ENCODE measurements around the gene SLC20A1. TPM values are rescaled to one million over a fixed set of nuclear protein-coding genes. Genes with fewer than 3 reads are reported as not detected.

Gene SLC20A1
- total RNA-seq, 4 donors from 2014 or later = 33.1 to 299 (median 88.2) TPM

DNA sequence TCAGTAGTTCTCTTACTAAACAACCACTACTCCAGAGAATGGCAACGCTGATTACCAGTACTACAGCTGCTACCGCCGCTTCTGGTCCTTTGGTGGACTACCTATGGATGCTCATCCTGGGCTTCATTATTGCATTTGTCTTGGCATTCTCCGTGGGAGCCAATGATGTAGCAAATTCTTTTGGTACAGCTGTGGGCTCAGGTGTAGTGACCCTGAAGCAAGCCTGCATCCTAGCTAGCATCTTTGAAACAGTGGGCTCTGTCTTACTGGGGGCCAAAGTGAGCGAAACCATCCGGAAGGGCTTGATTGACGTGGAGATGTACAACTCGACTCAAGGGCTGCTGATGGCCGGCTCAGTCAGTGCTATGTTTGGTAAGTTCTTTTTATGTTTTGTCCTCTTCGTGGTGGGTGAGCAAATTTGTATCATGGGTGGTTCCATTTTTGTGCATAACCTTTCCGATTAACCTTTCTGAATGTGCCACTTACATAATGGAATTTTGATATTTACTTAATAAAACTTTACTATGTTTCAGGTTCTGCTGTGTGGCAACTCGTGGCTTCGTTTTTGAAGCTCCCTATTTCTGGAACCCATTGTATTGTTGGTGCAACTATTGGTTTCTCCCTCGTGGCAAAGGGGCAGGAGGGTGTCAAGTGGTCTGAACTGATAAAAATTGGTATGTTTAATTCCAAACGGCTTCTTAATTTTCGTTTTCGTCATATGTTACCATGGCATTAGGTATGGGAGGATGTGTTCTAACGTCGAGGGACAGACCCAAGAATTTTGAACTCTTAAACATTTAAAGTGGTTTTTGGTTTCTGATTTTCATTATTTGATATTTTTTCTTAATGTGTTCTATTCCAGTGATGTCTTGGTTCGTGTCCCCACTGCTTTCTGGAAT is 1.3 kb downstream of the SLC20A1 start:
- DNase-seq (ENCODE audit: low spot score) (no peak), ATAC-seq (ENCODE audit: low FRiP score) (no peak)
- TF ChIP-seq, protein P1, sequence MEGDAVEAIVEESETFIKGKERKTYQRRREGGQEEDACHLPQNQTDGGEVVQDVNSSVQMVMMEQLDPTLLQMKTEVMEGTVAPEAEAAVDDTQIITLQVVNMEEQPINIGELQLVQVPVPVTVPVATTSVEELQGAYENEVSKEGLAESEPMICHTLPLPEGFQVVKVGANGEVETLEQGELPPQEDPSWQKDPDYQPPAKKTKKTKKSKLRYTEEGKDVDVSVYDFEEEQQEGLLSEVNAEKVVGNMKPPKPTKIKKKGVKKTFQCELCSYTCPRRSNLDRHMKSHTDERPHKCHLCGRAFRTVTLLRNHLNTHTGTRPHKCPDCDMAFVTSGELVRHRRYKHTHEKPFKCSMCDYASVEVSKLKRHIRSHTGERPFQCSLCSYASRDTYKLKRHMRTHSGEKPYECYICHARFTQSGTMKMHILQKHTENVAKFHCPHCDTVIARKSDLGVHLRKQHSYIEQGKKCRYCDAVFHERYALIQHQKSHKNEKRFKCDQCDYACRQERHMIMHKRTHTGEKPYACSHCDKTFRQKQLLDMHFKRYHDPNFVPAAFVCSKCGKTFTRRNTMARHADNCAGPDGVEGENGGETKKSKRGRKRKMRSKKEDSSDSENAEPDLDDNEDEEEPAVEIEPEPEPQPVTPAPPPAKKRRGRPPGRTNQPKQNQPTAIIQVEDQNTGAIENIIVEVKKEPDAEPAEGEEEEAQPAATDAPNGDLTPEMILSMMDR (IDR thresholded peaks at IDR 0.05) = no peak

DNA sequence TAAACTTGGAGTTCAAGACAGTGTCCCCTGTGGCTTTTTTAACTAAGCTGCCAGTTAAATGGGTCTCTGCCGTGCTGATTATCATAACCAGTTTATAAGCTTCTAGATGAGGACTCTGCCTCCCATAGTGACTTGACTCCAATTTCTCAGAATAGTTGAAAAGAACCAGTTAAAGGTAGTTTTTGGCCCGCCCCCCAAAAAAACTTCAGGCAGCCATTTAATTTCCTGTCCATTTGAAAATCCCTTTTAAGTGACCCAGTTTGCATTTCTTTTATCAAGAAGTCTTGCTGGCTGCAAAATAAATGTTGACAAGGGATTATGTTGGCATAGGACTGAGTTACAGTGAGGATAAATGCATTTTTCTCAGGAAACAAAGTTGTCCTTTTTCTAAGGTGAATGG is 2.3 kb downstream of the SLC20A1 start:
- no peak for DNase-seq (ENCODE audit: low spot score)
- ATAC-seq (ENCODE audit: low FRiP score) = no peak
- TF ChIP-seq, protein P1 (IDR thresholded peaks at IDR 0.05) = no peak

DNA sequence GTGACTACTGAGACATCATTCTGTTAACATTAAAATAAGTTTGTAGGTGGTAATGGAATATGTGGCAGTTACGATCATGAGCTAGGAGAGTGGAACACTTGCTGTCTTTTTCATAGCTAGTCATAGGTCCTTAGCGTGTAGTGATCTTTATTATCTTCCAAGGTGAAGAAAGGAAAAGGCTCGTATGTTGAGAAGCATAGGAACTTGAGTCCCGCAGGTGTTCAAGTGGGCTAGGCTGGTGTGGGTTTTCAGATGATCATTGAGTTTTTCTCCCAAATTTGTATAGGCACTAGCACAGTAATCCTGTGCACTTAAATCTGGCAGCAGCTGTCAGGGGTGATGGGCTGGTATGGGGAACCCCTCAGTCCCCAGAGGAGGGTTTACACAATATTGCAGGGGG is 10.9 kb downstream of the SLC20A1 start:
- ATAC-seq (ENCODE audit: low FRiP score) = no peak
- TF ChIP-seq, protein P1 (IDR thresholded peaks at IDR 0.05) = no peak
- no peak for DNase-seq (ENCODE audit: low spot score)

DNA sequence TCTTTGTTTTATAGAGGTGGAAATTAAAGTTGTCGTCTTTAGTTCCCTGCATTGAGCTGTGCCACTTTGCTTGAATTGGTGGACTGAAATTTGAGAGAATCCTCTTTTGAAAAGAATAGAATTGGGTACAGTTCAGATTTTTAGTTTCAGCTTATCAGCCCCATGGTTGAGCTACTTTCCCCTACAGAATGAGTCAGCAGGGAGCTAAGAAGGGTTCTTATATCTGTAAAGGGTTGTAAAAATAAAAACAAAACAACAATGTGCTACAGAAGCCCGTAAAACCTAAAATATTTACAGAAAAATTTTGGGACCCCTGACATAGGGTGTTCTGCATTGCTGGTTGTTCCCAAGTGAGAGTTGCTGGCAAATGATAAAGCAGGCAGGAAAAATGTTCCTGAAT is 12.6 kb downstream of the SLC20A1 start:
- DNase-seq (ENCODE audit: low spot score) = no peak
- TF ChIP-seq, protein P1 (IDR thresholded peaks at IDR 0.05) = no peak
- ATAC-seq (ENCODE audit: low FRiP score) = no peak

DNA sequence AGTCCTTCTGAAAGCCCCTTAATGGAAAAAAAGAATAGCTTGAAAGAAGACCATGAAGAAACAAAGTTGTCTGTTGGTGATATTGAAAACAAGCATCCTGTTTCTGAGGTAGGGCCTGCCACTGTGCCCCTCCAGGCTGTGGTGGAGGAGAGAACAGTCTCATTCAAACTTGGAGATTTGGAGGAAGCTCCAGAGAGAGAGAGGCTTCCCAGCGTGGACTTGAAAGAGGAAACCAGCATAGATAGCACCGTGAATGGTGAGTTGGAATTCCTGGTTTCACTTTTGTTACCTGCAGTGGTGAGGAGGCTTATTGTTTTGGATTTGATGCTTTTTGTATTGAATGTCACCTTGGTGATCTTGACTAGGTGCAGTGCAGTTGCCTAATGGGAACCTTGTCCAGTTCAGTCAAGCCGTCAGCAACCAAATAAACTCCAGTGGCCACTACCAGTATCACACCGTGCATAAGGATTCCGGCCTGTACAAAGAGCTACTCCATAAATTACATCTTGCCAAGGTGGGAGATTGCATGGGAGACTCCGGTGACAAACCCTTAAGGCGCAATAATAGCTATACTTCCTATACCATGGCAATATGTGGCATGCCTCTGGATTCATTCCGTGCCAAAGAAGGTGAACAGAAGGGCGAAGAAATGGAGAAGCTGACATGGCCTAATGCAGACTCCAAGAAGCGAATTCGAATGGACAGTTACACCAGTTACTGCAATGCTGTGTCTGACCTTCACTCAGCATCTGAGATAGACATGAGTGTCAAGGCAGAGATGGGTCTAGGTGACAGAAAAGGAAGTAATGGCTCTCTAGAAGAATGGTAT is 13.3 kb downstream of the SLC20A1 start:
- no peak for DNase-seq (ENCODE audit: low spot score)

DNA sequence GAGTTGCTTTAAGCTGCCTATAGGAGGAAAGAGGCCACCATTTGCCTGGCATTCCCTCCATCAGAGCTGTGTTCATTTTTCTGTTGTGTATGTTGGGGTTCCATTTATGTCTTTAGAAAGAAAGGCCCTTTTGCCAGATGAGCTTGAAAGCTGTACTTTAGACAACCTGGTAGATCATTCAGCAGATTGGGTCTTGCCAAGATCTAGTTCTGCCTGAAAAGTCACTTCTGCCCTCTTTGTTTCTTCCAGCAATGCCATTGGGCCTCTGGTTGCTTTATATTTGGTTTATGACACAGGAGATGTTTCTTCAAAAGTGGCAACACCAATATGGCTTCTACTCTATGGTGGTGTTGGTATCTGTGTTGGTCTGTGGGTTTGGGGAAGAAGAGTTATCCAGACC is 14.4 kb downstream of the SLC20A1 start:
- DNase-seq (ENCODE audit: low spot score) (no peak), ATAC-seq (ENCODE audit: low FRiP score) (no peak)
- TF ChIP-seq, protein P1 (IDR thresholded peaks at IDR 0.05) = no peak

More for the DNA sequence above, 13.3 kb downstream of the SLC20A1 start:
- ATAC-seq (ENCODE audit: low FRiP score) = no peak
- TF ChIP-seq, protein P1 (IDR thresholded peaks at IDR 0.05) = no peak
